H1 (cell line): ENCODE data around the gene SPPL3. TPM values are rescaled to one million over a fixed set of nuclear protein-coding genes. Genes with fewer than 3 reads are reported as not detected.

ENCODE experiments used
- CHD1 ChIP-seq: IDR thresholded peaks from 2 replicates; pipeline ENCODE4 v1.6.1; 2012; ENCODE audit warnings: low read depth, low read length, improper control_type of control experiment
- HDAC6 ChIP-seq: IDR thresholded peaks from one replicate; pipeline ENCODE4 v1.7.1; 2012; ENCODE audit warnings: low read depth, mild to moderate bottlenecking, inconsistent platforms, low read length, moderate library complexity
- polyA plus RNA-seq, 7 experiments: library from polyadenylated mRNA; depleted of rRNA in 3 of 7; stranded (reverse) in 5 of 7; unstranded in 2 of 7; fragments of >200 nt in 5 of 7; fragments of 200-250 nt in 2 of 7; gene quantifications; 1 replicate in 5 of 7; 2 replicates in 1 of 7; 4 replicates in 1 of 7; pipeline versions ENCODE4 v1.2.1 to v1.2.3, GENCODE V29; 2011 to 2013; ENCODE audit warnings: missing spikeins in 2 of 7, mixed read lengths in 2 of 7
- total RNA-seq: library from RNA; stranded (reverse); fragmentation: NEBNext Ultra II Directional; extraction: Animal tissue kit (Norgen Biotek cat#: 25700); gene quantifications from 2 replicates; pipeline ENCODE4 v1.2.1, GENCODE V29; 2021

The SPPL3 gene
- total and polyA plus RNA-seq, 2 of the 8 experiments (the other 6 are each of a cell fraction or from before 2014, with no cell fraction given), result 27.3 to 48.4 TPM

DNA sequence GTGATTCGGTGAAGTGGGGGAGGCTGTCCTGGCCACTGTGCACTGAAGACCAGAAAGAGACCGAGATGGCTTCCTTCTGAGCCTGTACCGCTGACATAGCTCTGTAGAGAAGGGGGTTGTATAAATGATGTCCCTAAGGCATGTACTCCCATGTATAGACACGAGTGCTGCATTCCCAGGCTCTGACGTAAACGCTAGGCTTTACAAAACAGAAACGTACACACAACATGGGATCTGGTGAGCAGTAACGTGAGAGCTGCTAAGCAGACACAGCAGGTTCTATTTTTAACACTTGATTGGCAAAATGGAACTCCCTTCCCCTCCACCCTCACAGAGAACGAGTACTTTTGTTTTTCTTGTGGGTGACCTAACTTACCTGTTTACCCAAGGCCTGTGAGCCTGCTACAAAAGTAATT lies 142.6 kb downstream of the SPPL3 start (continued):
- TF ChIP-seq CHD1 (no peak), HDAC6 (no peak)
- TF ChIP-seq, all 59 proteins: peak for 0
